Peyer's patch (tissue), 4 donors: Measurements from ENCODE around the gene LMBR1. TPM values are rescaled to one million over a fixed set of nuclear protein-coding genes. Genes with fewer than 3 reads are reported as not detected.

Experiments
- DNase-seq, 3 donors: peaks; one replicate each; pipeline ENCODE4 v3.0.0-alpha.2; 2017 to 2019
- H3K27ac ChIP-seq, 4 donors: fragments of 200-600 bp; sonication (generic); one replicate each; pipeline ENCODE4 v1.5.1; 2016 to 2019
- H3K27me3 ChIP-seq, 2 donors: fragments of 200-600 bp; sonication (generic); one replicate each; pipeline ENCODE4 v1.5.1; 2019
- H3K36me3 ChIP-seq, 3 donors: fragments of 200-600 bp; sonication (generic); one replicate each; pipeline ENCODE4 v1.5.1; 2016 to 2019
- H3K4me1 ChIP-seq, 4 donors: fragments of 200-600 bp; sonication (generic); one replicate each; pipeline ENCODE4 v1.5.1; 2016 to 2019
- H3K4me3 ChIP-seq, 4 donors: fragments of 200-600 bp; sonication (generic); 1 replicate in 3 of 4; 2 replicates in 1 of 4; pipeline ENCODE4 v1.5.1; 2016 to 2019; ENCODE audit warnings: mild to moderate bottlenecking in 1 of 4
- H3K9me3 ChIP-seq, 4 donors: fragments of 200-600 bp; sonication (generic); one replicate each; pipeline ENCODE4 v1.5.1; 2016 to 2019; ENCODE audit warnings: mild to moderate bottlenecking in 1 of 4
- CTCF ChIP-seq, 6 experiments: fragments of 450-650 bp in 4 of 6; fragments of 200-600 bp in 2 of 6; sonication (generic) in 1 of 6; IDR thresholded peaks; one replicate each; pipeline ENCODE4 v1.5.1; 2017 to 2019; ENCODE audit warnings: antibody characterized with exemption in 6 of 6, mild to moderate bottlenecking in 3 of 6, moderate library complexity in 1 of 6
- POLR2A ChIP-seq, 2 donors: fragments of 450-650 bp; IDR thresholded peaks; one replicate each; pipeline ENCODE4 v1.5.1; 2017; ENCODE audit warnings: antibody characterized with exemption in 2 of 2, mild to moderate bottlenecking in 2 of 2, moderate library complexity in 2 of 2
- total RNA-seq, 4 donors: library from RNA; depleted of rRNA; stranded (reverse); fragments of >200 nt; gene quantifications; one replicate each; pipeline ENCODE4 v1.1.0, GENCODE V29; 2016

Gene LMBR1
- total RNA-seq, 4 donors from 2014 or later: 30.5 to 69.3 (median 62.8) TPM

DNA sequence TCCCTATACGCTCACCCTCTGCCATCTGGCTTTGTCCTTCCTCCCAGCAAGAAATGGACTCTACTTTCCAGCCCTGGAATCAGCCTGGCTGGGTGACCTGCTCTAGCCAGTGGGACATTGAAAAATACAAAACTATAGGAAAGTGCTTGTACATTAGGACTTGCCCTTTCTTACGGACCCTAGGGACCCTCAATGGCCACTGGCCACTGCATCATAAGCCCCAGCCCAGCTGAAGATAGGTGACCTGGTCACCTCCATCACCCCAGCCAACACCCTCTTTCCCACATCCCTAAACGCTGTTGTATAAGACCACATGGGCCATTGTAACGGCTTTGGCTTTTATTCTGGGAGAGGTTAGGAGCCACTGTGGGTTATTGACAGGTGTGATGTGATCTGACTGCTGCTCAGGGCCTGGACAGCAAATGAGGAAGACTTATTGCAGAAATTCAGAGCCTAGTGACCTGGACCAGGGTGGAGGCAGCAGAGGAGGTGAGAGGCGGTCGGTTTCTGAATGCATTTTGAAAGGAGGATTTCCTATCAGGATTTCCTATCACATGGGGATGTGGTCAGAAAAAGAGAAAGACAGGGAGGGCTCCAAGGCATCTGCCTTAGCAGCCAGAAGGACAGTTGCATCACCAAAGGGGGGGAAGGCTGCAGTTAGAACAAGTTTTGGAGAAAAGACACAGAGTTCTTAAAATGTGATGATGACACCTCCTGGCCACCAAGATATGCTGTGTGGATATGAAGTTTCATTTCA lies 2.2 kb upstream of the LMBR1 start:
- no peaks in the 10 kb centered on the region for H3K36me3 ChIP-seq
- H3K27me3 ChIP-seq: no peaks in the 10 kb centered on the region
- peaks cover 0 to 13% (median 4%) of the 10 kb centered on the region in 4 donors for H3K4me1 ChIP-seq
- TF ChIP-seq POLR2A (IDR thresholded peaks at IDR 0.05): no peak
- TF ChIP-seq CTCF (IDR thresholded peaks at IDR 0.05): no peak
- H3K9me3 ChIP-seq: no peaks in the 10 kb centered on the region
- H3K27ac ChIP-seq: peak overlapping the region in 2 of 4 donors; percentile 2
- no peak for DNase-seq
- H3K4me3 ChIP-seq: no peak overlapping the region

DNA sequence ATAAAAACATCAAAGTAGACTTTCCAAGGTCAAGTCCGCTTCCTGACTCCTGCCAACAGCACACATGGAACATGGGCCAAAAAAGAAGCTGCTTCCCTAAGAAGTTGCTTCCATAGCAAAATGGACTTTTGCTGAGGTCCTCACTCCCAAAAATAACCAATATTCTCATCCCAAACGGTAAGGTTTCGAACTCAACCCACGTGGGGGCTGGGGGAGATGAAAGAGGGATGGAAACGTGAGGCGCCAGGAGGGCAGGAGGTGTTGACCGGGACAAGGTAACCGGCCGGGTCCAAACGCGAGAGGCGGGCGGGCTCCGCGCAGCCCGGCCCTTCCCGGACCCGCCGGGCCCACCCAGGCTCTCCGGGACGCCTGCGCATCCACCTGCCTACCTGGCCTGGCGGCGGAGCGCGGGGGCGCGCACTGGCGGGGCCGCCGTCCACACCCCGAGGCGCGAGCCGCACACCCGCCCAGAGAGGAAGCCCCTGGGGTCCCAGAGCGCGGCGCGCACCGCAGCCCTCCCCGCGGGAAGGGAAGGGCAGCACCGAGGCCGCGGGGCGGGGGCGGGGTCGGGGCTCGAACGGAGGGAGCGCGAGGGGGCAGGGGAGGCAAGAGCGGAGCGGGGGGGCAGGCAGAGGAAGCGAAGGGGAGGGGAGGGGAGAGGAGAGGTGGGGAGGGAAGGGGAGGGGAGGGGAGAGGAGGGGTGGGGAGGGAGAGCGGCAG lies 742 bp downstream of the LMBR1 start:
- H3K27me3 ChIP-seq: no peaks in the 10 kb centered on the region
- H3K4me3 ChIP-seq: peak overlapping the region; percentile 72 to 99 (median 82)
- no peaks in the 10 kb centered on the region for H3K36me3 ChIP-seq
- peaks cover 0 to 13% (median 4%) of the 10 kb centered on the region in 4 donors for H3K4me1 ChIP-seq
- peak; percentile 56 to 76 (median 74) for DNase-seq
- H3K9me3 ChIP-seq: no peaks in the 10 kb centered on the region
- no peak for TF ChIP-seq POLR2A (IDR thresholded peaks at IDR 0.05)
- peak in 1 of 6 experiments; percentile 6 for TF ChIP-seq CTCF (IDR thresholded peaks at IDR 0.05)
- peak overlapping the region; percentile 92 to 99 (median 98) for H3K27ac ChIP-seq

DNA sequence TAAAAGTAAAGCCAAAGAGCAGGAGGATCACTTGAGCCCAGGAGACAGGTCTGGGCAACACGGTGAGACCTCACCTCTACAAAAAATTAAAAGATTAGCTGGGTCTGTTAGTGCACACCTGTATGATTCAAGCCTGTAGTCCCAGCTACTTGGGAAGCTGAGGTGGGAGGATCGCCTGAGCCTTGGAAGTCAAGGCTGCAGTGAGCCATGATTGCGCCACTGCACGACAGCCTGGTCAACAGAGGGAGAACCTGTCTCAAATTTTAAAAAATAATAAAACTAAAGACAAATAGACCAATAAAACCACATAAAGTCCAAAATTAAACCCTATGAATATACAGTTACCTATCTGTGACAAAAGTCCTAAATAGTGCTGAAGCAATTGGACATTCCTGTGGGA lies 3.2 kb downstream of the LMBR1 start:
- no peak for DNase-seq
- TF ChIP-seq CTCF (IDR thresholded peaks at IDR 0.05) (no peak), POLR2A (IDR thresholded peaks at IDR 0.05) (no peak)

GRCh38 chr7:156889089-156889488 lies 3.9 kb downstream of the LMBR1 start:
- Histone ChIP-seq H3K27me3 (no peaks in the 10 kb centered on the region), H3K4me1 (peaks cover 0 to 10% (median 4%) of the 10 kb centered on the region in 4 donors), H3K4me3 (no peak overlapping the region), H3K9me3 (no peaks in the 10 kb centered on the region), H3K27ac (no peak overlapping the region), H3K36me3 (no peaks in the 10 kb centered on the region)
- no peak for TF ChIP-seq CTCF (IDR thresholded peaks at IDR 0.05)
- TF ChIP-seq POLR2A (IDR thresholded peaks at IDR 0.05): no peak
- DNase-seq: no peak

More for the DNA sequence above, 3.2 kb downstream of the LMBR1 start:
- H3K4me1 ChIP-seq: peaks cover 0 to 13% (median 4%) of the 10 kb centered on the region in 4 donors
- no peaks in the 10 kb centered on the region for H3K27me3 ChIP-seq
- H3K4me3 ChIP-seq: no peak overlapping the region
- H3K27ac ChIP-seq: no peak overlapping the region
- H3K36me3 ChIP-seq: no peaks in the 10 kb centered on the region
- no peaks in the 10 kb centered on the region for H3K9me3 ChIP-seq

- TF ChIP-seq POLR2A (IDR thresholded peaks at IDR 0.05) (no peak), CTCF (IDR thresholded peaks at IDR 0.05) (no peak)
- no peak for DNase-seq
- Histone ChIP-seq H3K27me3 (no peaks in the 10 kb centered on the region), H3K4me3 (no peak overlapping the region), H3K27ac (no peak overlapping the region), H3K4me1 (peaks cover 0 to under 1% (median 0%) of the 10 kb centered on the region in 4 donors), H3K36me3 (no peaks in the 10 kb centered on the region), H3K9me3 (no peaks in the 10 kb centered on the region)
Measured at GRCh38 chr7:156886020-156886795, 6.8 kb downstream of the LMBR1 start.
